ENCODE results near the gene BLVRA.
"Not testable (repeated sequence)": the region's sequence is repeated elsewhere in the genome, so short reads cannot be mapped to it uniquely, and the experiment has no call there.

GRCh38 chr7:43734575-43735332 lies 23.7 kb upstream of the BLVRA start:
- not testable (repeated sequence) for TF ChIP-seq CTCF (IDR thresholded peaks at IDR 0.05; ENCODE audit: poor library complexity); EZH2 (IDR thresholded peaks at IDR 0.05; ENCODE audit: borderline replicate concordance)

Data from hepatocyte (in vitro differentiated cells).